DOHH2 (cell line): ENCODE data around the gene TBC1D26.
"Not testable (repeated sequence)": the region's sequence is repeated elsewhere in the genome, so short reads cannot be mapped to it uniquely, and the experiment has no call there.

Source experiments
- H3F3A ChIP-seq: fragments of 200-600 bp; sonication (generic), shearing (Covaris generic); 2 replicates; pipeline ENCODE4 v1.6.0; 2016; ENCODE audit warnings: antibody characterized with exemption, mild to moderate bottlenecking; ENCODE audit not compliant: control insufficient read depth, insufficient read depth
- H3K27ac ChIP-seq: fragments of 200-600 bp; sonication (generic); 2 replicates; pipeline ENCODE4 v1.5.1; 2014; ENCODE audit warnings: low read depth, mild to moderate bottlenecking, low read length, moderate library complexity
- H3K27me3 ChIP-seq: fragments of 200-600 bp; sonication (generic); 2 replicates; pipeline ENCODE4 v1.6.1; 2014; ENCODE audit warnings: mild to moderate bottlenecking, low read length, mixed read lengths; ENCODE audit not compliant: control insufficient read depth
- H3K36me3 ChIP-seq: fragments of 200-600 bp; sonication (generic); 2 replicates; pipeline ENCODE4 v1.6.1; 2014; ENCODE audit warnings: mild to moderate bottlenecking, low read length, moderate library complexity, mixed read lengths; ENCODE audit not compliant: control insufficient read depth
- H3K4me1 ChIP-seq: fragments of 200-600 bp; sonication (generic); 2 replicates; pipeline ENCODE4 v1.6.1; 2014; ENCODE audit warnings: mild to moderate bottlenecking, low read length, mixed read lengths; ENCODE audit not compliant: control insufficient read depth
- H3K4me2 ChIP-seq: fragments of 200-600 bp; sonication (generic); 2 replicates; pipeline ENCODE4 v1.6.0; 2014; ENCODE audit warnings: mild to moderate bottlenecking, low read length, moderate library complexity
- H3K4me3 ChIP-seq: fragments of 200-600 bp; sonication (generic); 2 replicates; pipeline ENCODE4 v1.5.1; 2014; ENCODE audit warnings: mild to moderate bottlenecking, low read length, mixed read lengths
- H3K79me2 ChIP-seq: fragments of 200-600 bp; sonication (generic); 2 replicates; pipeline ENCODE4 v1.6.1; 2014; ENCODE audit warnings: mild to moderate bottlenecking, low read length, mixed read lengths; ENCODE audit not compliant: control insufficient read depth
- H3K9me2 ChIP-seq: fragments of 200-600 bp; sonication (generic); replicated peaks from 2 replicates; pipeline ENCODE4 v1.6.1; 2014; ENCODE audit warnings: mild to moderate bottlenecking, low read length, mixed read lengths; ENCODE audit not compliant: control insufficient read depth
- H3K9me3 ChIP-seq: fragments of 200-600 bp; sonication (generic); 2 replicates; pipeline ENCODE4 v1.6.1; 2014; ENCODE audit warnings: antibody characterized with exemption, low read length, mixed read lengths; ENCODE audit not compliant: control insufficient read depth, insufficient read depth
- H4K20me1 ChIP-seq: fragments of 200-600 bp; sonication (generic); 2 replicates; pipeline ENCODE4 v1.6.0; 2014; ENCODE audit warnings: low read depth, mild to moderate bottlenecking, antibody characterized with exemption, low read length, moderate library complexity; ENCODE audit not compliant: control insufficient read depth, insufficient read depth
- CTCF ChIP-seq: fragments of 200-600 bp; sonication (generic); IDR thresholded peaks from one replicate; pipeline ENCODE4 v1.5.1; 2014; ENCODE audit warnings: antibody characterized with exemption, mild to moderate bottlenecking, low read depth, low read length; ENCODE audit not compliant: poor library complexity, severe bottlenecking
- EZH2phosphoT487 ChIP-seq: fragments of 200-600 bp; sonication (generic); IDR thresholded peaks from 2 replicates; pipeline ENCODE4 v1.6.1; 2017; ENCODE audit warnings: borderline replicate concordance, mild to moderate bottlenecking, antibody characterized with exemption, low read length, moderate library complexity, mixed read lengths

The TBC1D26 gene

GRCh38 chr17:15738066-15738465 is 6.0 kb downstream of the TBC1D26 start:
- TF ChIP-seq EZH2phosphoT487 (no peak), CTCF (no peak)
- Histone ChIP-seq H3K9me2 (no peaks in the 10 kb centered on the region), H3K9me3 (no peaks in the 10 kb centered on the region), H4K20me1 (no peaks in the 10 kb centered on the region), H3K27ac (no peak overlapping the region), H3K36me3 (no peaks in the 10 kb centered on the region), H3K27me3 (no peaks in the 10 kb centered on the region), H3K4me1 (no peaks in the 10 kb centered on the region), H3K4me2 (no peak overlapping the region), H3F3A (no peaks in the 10 kb centered on the region), H3K4me3 (no peak overlapping the region), H3K79me2 (no peaks in the 10 kb centered on the region)

GRCh38 chr17:15739259-15739658 is 7.2 kb downstream of the TBC1D26 start:
- not testable (repeated sequence) for H3K9me3 ChIP-seq, H3F3A ChIP-seq, H3K4me1 ChIP-seq, H3K9me2 ChIP-seq, H4K20me1 ChIP-seq, H3K4me2 ChIP-seq, H3K4me3 ChIP-seq, H3K27me3 ChIP-seq, H3K27ac ChIP-seq, H3K79me2 ChIP-seq, H3K36me3 ChIP-seq

GRCh38 chr17:15740041-15740440 is 8.0 kb downstream of the TBC1D26 start:
- H3K9me2 ChIP-seq, H3K27me3 ChIP-seq, H3K27ac ChIP-seq, H3K4me2 ChIP-seq, H3K79me2 ChIP-seq, H3F3A ChIP-seq, H3K4me1 ChIP-seq, H3K4me3 ChIP-seq, H3K9me3 ChIP-seq, H4K20me1 ChIP-seq, H3K36me3 ChIP-seq: not testable (repeated sequence)

- no peaks in the 10 kb centered on the region for H3K9me2 ChIP-seq
- no peaks in the 10 kb centered on the region for H3K79me2 ChIP-seq
- H3K4me2 ChIP-seq = no peak overlapping the region
- no peaks in the 10 kb centered on the region for H3K9me3 ChIP-seq
- no peaks in the 10 kb centered on the region for H3K27me3 ChIP-seq
- no peak overlapping the region for H3K4me3 ChIP-seq
- TF ChIP-seq EZH2phosphoT487 = no peak
- no peak for TF ChIP-seq CTCF
- no peaks in the 10 kb centered on the region for H4K20me1 ChIP-seq
- H3K4me1 ChIP-seq = no peaks in the 10 kb centered on the region
- H3F3A ChIP-seq = no peaks in the 10 kb centered on the region
- no peak overlapping the region for H3K27ac ChIP-seq
- no peaks in the 10 kb centered on the region for H3K36me3 ChIP-seq
These were observed 8.6 kb downstream of the TBC1D26 start for GRCh38 chr17:15740570-15741120.
